ENCODE data around the gene GPSM1. TPM values are rescaled to one million over a fixed set of nuclear protein-coding genes. Genes with fewer than 3 reads are reported as not detected.

GPSM1 gene
- total and polyA plus RNA-seq, 9 of the 15 experiments (the other 6 are each of a cell fraction or from before 2014, with no cell fraction given): 0.04 to 14.2 (median 3.1) TPM

- WGBS (ENCODE audit: insufficient coverage, low coverage, missing lambda C conversion rate): 91% methylated on average over 7 of the region's 15 CpGs
- Histone ChIP-seq H3K4me2 (ENCODE audit: insufficient read depth, low read length) (no peak overlapping the region), H3K9me3 (replicated peaks; ENCODE audit: control insufficient read depth, insufficient read depth, low read depth, low read length) (no peaks in the 10 kb centered on the region), H3K36me3 (ENCODE audit: control insufficient read depth, insufficient read depth, low read length) (no peaks in the 10 kb centered on the region), H3K9ac (ENCODE audit: insufficient read depth in 1 of 2, low read depth in 2 of 2, low read length in 2 of 2) (no peak overlapping the region; a peak in 1 of 4 replicates), H3K79me2 (ENCODE audit: control insufficient read depth, insufficient read depth, low read length) (peaks cover 15% of the 10 kb centered on the region), H3K4me1 (replicated peaks in 1 of 2; ENCODE audit: control insufficient read depth in 2 of 2, insufficient read depth in 2 of 2, low read length in 2 of 2) (peaks cover 4 to 94% of the 10 kb centered on the region in 2 experiments), H3K27ac (ENCODE audit: extremely low read depth, low read depth, low read length) (no peak overlapping the region), H3K4me3 (no peak overlapping the region), H2AFZ (ENCODE audit: low read depth, low read length) (no peak overlapping the region), H3K27me3 (ENCODE audit: control insufficient read depth in 2 of 2, insufficient read depth in 2 of 2, low read length in 2 of 2) (no peaks in the 10 kb centered on the region), H3K9me1 (ENCODE audit: control insufficient read depth, insufficient read depth, low read length) (no peaks in the 10 kb centered on the region), H4K20me1 (replicated peaks; ENCODE audit: control insufficient read depth, insufficient read depth, low read length) (no peaks in the 10 kb centered on the region)
- intact Hi-C loops (cut with micrococcal nuclease): no loop called here
- ATAC-seq (no peak), FAIRE-seq (no peak), DNase-seq (ENCODE audit: extremely low read depth in 1 of 4, low spot score in 3 of 4) (no peak)
- POLR2A ChIA-PET: no interaction called here
- TF ChIP-seq ZNF354B (CRISPR knock-in tag; IDR thresholded peaks at IDR 0.05): no peak
- TF ChIP-seq HIVEP1 (CRISPR knock-in tag; IDR thresholded peaks at IDR 0.05): no peak
- TF ChIP-seq ZFX (CRISPR knock-in tag; IDR thresholded peaks at IDR 0.05): no peak
- no peak for TF ChIP-seq ZC3H8 (IDR thresholded peaks at IDR 0.05)
- TF ChIP-seq, protein P1, sequence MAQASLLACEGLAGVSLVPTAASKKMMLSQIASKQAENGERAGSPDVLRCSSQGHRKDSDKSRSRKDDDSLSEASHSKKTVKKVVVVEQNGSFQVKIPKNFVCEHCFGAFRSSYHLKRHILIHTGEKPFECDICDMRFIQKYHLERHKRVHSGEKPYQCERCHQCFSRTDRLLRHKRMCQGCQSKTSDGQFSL (CRISPR knock-in tag; IDR thresholded peaks at IDR 0.05): 0 out of 2 replicates have a peak, but pooled peaks have one; percentile 61
- TF ChIP-seq, protein P1 (tag; IDR thresholded peaks at IDR 0.05): no peak
- no TSS peak for BruUV-seq (replicated peaks)
- in situ Hi-C loops (cut with MboI): loop anchor here (25.0 kb wide), 1 partner anchor 306 kb away; no protein-coding TSS in a partner anchor
- CTCF ChIA-PET (ENCODE audit: low intra/inter-chr PET ratio): no interaction called here
Measured at GRCh38 chr9:136331030-136331429, 3.7 kb downstream of the GPSM1 start.

Measured in K562 (cell line).